GM19023 (cell line): ENCODE measurements around the gene C9orf72.
"Not testable (repeated sequence)": the region's sequence is repeated elsewhere in the genome, so short reads cannot be mapped to it uniquely, and the experiment has no call there.

Source experiments
- ATAC-seq: cut with Tn5 transposase; IDR thresholded peaks from one replicate; pipeline ENCODE4 v1.9.1; 2021; ENCODE audit warnings: mild to moderate bottlenecking, moderate library complexity; ENCODE audit not compliant: unreplicated experiment

The C9orf72 gene, protein sequence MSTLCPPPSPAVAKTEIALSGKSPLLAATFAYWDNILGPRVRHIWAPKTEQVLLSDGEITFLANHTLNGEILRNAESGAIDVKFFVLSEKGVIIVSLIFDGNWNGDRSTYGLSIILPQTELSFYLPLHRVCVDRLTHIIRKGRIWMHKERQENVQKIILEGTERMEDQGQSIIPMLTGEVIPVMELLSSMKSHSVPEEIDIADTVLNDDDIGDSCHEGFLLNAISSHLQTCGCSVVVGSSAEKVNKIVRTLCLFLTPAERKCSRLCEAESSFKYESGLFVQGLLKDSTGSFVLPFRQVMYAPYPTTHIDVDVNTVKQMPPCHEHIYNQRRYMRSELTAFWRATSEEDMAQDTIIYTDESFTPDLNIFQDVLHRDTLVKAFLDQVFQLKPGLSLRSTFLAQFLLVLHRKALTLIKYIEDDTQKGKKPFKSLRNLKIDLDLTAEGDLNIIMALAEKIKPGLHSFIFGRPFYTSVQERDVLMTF

DNA sequence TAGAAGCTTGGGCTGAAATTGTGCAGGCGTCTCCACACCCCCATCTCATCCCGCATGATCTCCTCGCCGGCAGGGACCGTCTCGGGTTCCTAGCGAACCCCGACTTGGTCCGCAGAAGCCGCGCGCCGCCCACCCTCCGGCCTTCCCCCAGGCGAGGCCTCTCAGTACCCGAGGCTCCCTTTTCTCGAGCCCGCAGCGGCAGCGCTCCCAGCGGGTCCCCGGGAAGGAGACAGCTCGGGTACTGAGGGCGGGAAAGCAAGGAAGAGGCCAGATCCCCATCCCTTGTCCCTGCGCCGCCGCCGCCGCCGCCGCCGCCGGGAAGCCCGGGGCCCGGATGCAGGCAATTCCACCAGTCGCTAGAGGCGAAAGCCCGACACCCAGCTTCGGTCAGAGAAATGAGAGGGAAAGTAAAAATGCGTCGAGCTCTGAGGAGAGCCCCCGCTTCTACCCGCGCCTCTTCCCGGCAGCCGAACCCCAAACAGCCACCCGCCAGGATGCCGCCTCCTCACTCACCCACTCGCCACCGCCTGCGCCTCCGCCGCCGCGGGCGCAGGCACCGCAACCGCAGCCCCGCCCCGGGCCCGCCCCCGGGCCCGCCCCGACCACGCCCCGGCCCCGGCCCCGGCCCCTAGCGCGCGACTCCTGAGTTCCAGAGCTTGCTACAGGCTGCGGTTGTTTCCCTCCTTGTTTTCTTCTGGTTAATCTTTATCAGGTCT lies at the start of gene C9orf72:
Gene C9orf72 (minus strand): TSS at position 564 of the 716 bp plus-strand sequence. CDS start 6,361 bp downstream, outside the sequence.
- peak; percentile 69 for ATAC-seq

DNA sequence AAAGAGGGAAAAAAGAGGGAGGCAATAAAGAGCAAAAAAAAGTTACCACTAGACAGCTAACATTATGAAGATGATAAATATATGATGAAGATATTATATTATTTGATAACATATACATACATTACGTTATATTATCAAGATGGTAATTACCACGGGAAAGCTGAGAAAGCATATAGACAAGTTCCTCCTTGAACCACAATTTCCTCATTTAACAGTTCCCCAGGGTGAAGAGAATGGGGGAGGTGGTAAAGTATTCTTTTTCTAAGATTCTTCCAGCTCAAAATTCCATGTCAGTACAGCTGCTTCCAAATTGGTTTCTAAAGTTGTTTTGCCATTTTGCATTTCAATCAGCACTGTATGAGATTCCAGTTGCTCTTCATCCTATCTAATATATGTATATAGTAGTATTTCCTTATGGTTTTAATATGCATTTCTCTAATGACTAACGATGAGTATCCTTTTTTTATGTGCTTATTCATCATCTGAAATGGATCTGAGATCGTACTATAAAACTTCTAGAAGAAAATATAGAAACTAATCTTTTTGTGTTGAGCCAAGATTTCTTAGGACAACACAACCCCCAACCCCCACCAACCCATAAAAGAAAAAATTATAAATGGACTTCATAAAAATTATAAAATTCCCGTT lies 49.5 kb upstream of the C9orf72 start:
- no peak for ATAC-seq

DNA sequence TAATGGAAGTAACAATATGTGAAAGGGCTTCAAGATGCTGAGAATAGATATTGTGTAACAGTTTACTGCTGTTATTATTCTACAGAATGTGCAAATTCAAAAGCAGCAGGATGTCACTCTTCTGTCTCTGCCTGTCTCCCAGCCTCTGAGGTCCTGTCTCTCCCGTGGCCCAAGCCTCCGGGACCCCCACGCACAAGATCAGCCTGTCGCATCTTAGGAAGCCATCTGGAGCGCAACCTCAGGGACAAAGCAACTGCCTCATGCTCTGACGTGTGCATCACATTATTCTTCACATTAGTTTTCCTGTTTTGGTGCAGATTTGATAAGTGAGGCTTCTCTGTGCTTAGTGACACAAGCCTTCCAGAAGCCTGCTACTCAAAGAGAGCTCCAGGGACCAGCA lies 46.5 kb upstream of the C9orf72 start:
- no peak for ATAC-seq

DNA sequence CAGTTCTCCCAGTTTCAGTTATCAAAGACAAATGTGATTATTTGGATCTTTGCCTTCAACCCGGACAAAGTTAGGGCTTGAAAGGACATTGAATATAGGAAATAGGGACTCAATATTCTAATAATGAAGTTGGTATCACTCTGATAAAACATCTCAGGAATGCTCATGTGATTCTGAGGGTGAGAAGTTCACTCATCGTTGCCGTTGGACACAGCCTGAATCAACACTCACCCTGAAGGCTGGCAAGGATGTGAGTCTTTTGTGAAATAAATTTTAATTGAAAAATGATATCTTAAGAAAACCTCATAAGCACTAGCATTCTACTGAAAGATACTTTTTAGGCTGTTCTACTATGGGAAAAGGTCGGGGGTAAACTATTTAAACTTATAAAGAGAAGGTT lies 44.8 kb upstream of the C9orf72 start:
- ATAC-seq = no peak

DNA sequence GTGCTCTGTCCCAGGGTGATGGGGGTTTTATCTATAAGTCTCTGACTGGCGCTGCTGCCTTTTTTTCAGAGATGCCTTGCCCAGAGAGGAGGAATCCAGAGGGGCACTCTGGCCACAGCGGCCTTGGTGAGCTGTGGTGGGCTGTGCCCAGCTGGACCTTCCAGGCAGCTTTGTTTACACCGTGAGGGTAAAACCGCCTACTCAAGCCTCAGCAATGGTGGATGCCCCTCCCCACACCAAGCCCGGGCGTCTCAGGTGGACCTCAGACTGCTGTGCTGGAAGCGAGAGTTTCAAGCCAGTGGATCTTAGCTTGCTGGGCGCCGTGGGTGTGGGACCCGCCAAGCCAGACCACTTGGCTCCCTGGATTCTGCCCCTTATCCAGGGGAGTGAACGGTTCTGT lies 41.3 kb upstream of the C9orf72 start:
- no peak for ATAC-seq

DNA sequence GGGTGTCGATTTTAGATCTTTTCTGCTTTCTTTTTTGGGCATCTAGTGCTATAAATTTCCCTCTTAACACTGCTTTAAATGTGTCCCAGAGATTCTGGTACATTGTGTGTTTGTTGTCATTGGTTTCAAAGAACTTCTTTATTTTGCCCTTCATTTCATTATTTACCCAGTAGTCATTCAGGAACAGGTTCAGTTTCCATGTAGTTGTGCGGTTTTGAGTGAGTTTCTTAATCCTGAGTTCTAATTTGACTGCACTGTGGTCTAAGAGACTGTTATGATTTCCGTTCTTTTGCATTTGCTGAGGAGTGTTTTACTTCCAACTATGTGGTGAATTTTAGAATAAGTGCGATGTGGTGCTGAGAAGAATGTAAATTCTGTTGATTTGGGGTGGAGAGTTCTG lies 38.8 kb upstream of the C9orf72 start:
- not testable (repeated sequence) for ATAC-seq

DNA sequence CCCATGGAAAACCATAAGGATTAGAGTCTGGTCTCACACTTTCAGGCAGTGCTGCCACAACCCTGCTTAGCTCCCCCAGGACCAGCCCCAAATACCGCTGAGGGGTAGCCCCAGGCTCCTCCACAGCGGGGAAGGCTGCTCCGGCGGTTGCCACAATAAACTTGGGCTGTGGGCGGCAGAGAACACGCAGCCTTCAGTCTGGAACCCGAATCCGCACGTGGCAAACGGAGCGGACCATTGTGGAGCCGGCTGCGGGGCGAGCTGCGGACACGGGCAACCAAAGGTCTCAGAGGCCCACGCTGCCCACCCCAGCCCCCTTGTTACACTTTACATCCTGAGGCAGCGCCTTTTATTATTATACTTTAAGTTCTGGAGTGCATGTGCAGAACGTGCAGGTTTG lies 37.3 kb upstream of the C9orf72 start:
- no peak for ATAC-seq

DNA sequence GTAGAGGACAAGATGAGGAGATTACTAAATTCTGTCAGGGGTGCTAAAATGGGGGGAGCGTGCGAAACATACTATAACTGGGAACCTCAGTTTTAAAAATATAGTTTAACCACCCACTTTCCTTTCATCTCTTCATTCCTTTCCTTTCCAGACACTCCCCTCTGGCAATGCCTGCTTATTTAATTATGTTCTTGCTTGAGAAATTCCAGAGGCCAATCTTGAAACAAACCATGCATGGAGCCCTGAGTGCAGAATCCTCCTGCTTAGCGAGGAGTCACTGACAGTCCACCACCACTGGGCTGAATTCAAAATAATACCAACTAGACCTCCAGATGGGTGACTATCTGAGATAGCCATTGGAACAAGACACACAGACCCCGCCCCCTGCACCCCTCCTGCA lies 29.7 kb upstream of the C9orf72 start:
- ATAC-seq = no peak

DNA sequence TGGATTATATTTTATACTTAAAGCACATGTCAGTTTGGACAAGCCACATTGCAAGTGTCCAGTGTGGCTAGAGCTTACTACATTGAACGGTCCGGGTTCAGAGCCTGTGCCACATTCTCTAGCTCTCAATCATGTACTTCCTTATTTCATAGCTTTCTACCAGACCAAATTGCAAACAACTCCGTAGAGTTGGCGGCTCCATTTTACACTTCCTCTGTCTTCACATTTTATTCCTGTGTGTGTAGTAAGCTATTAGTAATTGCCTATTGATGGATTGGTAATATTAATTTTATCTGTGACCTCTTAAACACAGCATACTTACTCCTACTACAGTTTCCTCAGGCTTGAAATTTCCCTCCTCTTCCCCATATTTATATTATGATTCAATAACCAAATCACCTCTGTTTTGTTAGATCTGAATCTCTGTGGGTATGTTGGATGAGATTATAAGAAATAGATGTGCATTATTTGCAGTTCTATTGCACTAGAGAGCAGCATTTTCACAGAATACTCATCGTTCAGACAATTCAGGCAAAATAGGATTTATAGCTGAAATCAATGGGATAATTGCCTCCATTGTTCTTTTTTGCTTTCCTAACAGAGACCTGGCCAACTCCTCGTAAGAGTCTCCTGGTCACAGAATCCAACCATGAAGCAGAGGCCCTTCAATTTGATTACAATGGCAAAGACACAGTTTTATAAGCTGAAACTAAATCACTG lies 29.0 kb upstream of the C9orf72 start:
- no peak for ATAC-seq

DNA sequence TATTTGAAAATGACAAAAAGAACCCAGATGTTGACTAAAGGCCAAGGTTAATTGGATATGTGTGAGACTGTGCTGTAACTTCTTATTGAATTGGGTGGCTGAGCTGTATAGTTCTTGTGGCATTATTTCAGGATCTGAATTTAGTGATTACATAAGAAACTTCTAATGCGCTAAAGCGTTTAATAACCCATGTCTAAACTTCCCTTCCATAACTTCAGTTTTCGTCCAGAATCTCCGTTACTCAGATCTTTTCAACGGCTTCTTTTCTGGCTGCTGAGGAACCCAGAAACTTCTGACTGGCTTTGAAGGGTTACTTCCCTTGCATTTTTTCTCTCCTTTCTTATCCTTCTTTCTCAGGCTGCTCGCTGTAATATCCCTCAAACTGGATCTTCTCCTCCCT lies 28.1 kb upstream of the C9orf72 start:
- ATAC-seq = no peak

DNA sequence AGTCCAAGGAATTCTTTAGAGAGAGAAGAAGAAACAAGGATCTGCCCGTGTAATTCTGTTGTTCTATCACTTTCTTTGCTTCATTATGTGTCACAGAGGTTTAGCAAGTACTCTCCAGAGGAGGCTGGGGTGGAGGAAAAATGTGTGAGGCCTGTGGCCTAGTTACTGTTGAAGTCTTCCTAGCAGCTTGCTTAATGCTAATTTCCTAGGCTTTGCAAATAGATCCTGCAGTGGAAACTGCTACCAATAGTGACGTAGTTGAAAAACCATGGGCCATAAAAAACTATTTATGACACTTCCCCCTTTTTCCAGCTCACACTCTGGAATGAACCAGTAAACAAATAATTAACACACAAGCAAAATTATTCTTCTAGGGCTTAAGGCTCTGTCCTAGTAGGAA lies 27.0 kb upstream of the C9orf72 start:
- ATAC-seq = no peak

DNA sequence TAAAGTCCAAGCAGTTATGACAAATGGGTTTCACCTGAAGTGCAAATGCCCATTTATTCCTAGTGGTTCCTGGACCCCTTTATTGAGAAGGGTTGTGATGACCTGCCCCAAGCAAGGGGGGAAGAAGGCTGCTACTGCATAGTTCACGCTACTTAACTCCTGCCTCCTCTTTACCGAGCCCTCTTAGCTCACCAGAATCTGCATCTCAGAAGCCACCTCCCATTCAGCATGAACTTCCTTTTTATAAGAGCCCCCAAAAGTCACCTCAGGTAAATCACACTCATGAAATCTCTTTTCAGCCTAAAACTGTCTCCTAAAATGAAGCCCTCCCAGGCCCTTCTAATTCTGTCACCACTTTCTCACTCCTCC lies 26.6 kb upstream of the C9orf72 start:
- no peak for ATAC-seq

DNA sequence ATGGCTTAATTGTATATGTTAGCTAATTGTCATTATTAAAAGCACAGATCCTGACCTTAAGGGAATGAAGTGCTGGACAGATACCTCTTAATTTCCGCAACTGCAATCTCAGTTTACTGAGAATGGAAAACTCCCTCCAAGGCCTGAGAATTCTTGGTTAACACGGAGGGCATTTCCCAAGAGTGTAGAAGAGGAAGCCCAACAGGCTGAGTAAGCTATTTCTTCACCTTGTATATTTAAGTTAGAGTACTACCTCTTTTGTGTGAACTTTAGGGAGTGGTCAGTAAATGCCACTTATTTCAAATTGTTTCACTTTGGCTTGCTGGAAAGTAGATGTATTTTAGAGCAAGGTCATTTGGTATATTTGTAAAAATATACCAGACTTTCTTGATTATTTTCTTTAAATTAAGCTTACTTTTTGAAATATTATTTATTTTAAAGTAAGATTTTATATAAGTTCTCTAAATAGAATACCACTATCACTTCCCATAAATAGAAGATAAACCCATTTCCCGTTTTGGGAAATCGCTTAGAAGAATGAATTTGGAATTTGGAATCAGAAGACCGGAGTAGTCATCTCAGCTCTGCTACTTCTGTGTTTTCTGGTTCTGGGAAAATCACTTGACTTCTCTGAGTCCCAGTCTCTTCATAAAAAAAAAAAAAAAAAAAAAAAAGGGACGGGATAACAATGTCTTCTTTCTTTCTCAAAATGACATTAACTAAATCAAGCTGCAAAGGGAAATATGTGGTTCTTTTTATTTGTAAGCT lies 26.0 kb upstream of the C9orf72 start:
- no peak for ATAC-seq

DNA sequence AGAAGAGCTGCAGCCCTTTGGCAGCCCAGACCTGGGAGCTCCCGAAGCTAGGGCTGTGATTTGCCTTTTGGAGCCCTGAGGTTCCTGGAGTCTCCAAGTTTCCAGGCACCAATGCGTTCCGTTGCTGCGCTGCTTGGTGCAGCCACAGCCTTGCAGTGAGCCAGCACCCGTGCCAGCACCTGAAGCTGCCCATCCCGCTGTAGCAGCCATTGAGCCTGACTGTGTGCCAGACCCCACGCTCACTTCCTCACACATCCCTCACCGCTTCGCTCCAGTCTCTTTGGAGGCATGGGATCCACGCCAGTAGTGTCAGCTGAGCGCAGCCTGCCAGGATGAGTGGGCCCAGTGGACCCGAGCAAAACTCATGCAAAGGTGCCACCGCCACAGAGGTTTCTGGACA lies 22.5 kb upstream of the C9orf72 start:
- no peak for ATAC-seq

DNA sequence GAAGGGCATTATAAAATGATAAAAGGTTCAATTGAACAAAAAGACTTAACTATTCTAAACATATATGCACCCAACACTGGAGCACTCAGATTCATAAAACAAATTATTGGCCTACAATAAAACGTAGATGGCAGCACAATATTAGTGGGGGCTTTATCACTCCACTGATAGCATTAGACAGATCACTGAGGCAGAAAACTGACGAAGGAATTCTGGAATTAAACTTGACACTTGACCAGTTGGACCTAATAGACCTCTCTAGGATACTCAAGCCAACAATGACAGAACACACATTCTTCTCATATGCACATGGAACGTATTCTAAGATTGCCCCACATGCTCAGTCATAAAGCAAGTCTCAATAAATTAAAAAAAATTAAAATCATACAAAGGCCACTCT lies 18.4 kb upstream of the C9orf72 start:
- no peak for ATAC-seq

DNA sequence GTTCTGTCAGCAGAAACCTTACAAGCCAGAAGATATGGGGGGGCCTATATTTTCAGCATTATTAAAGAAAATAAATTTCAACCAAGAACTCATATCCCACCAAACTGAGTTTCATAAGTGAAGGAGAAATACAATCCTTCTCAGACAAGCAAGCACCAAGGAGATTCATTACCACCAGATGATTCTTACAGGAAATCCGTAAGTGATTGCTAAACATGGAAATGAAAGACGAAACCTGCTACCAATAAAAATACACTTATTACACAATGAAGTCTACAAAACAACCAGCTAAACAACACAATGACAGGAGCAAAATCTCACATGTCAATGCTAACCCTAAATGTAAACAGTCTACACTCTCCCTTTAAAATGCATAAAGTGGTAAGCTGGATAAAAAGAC lies 17.8 kb upstream of the C9orf72 start:
- ATAC-seq = no peak

DNA sequence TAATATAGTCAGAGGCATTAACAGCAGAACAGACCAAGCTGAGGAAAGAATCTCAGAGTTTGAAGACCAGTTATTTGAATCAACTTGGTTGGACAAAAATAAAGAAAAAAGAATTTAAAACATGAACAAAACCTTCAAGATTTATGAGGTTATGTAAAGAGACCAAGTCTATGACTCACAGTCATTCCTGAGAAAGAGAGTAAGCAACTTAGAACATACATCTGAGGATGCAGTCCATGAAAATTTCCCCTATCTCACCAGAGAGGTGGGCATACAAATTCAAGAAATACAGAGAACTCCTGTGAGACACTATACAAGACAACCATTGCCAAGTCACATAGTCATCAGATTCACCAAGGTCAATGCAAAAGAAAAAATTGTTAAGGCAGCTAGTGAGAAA lies 17.4 kb upstream of the C9orf72 start:
- no peak for ATAC-seq

DNA sequence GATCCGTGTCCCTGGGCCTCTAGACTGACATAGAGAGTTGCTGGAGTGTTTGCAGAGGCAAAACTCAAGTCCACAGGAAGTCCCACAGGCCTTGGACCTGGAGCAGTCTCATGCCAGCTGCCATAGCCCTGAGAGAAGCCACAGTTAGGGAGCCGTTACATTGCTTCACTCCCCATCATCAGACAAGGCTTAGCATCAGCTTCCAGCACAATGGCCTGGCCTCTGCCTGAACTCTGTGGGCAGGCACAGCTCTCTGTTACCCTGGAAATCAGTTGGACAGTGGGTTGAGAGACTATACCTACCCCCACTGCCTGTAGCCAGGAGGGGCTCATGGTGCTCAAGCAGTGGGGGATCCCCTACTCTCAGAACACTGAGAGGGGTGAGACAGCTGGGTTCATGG lies 16.2 kb upstream of the C9orf72 start:
- ATAC-seq = no peak

DNA sequence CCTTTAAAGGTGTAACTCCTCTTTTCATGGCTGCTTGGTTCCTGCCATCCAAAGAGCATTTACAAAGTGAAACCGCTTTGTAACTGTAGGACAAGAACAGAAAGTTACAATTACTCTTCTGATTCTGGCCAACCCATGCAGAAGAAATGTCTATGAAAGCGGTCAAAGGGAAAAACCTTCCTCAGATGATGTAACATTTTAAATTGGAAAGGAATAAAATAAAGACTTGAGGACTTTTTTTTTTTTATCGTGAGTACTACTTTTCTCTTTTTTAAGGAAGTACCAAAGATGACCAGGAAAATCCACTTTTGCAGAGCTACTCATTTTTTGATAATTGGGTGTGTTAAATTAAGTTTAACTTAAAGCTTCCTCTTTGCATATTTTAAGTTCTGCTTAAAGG lies 13.0 kb upstream of the C9orf72 start:
- no peak for ATAC-seq

DNA sequence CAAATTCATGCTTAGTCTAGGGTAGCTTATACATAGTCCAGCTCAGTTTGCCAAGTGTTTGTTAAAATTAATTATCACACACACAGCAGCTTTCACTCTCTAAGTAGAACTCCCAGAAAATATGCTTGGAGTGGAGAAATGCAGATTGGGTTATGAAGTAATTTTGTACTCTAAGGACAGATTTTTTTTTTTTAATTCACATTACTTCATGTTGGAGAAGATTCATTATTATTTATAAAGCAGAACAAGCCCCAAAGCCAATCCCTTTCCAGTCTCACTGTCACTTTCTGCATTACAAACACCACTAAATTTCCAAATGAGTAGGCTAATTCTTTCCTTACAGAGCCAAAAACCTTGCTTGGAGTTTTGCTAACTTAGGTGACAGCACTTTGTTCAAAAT lies 11.7 kb upstream of the C9orf72 start:
- no peak for ATAC-seq
